ENCODE data around the gene TATDN2.

DNA sequence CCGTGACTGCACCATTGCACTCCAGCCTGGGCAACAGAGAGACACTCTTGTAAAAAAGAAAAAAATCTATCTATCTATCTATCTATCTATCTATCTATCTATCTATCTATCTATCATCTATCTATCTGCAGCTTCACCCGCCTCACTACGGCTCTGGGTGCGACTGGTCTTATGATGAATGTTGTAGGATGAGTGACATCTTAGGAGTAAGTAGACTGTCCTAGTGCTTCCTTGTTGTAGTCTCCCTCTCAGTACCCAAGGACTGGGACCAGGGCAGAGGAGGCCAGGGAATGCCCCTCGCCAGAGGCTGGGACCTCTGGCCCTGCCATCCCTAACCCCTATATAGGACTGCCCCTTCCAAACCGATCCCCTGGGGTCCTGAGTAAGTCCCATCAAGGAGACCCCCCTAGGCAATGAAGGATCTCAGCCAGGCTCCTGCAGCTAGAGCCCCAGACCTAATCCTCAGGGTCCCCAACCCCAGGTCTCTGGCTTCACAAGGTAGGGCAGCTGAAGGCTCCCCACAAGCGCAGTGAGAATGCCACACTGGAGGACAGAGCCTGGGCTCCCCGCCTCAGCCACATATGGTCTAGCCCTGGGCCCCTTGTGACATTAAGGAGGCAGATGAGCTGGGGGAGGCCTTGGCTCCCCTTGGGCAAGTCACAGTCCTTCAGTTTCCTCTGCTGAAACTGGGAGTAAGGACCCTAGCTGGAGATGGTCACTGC, 73.5 kb downstream of the TATDN2 start:
- TF ChIP-seq, protein P1, sequence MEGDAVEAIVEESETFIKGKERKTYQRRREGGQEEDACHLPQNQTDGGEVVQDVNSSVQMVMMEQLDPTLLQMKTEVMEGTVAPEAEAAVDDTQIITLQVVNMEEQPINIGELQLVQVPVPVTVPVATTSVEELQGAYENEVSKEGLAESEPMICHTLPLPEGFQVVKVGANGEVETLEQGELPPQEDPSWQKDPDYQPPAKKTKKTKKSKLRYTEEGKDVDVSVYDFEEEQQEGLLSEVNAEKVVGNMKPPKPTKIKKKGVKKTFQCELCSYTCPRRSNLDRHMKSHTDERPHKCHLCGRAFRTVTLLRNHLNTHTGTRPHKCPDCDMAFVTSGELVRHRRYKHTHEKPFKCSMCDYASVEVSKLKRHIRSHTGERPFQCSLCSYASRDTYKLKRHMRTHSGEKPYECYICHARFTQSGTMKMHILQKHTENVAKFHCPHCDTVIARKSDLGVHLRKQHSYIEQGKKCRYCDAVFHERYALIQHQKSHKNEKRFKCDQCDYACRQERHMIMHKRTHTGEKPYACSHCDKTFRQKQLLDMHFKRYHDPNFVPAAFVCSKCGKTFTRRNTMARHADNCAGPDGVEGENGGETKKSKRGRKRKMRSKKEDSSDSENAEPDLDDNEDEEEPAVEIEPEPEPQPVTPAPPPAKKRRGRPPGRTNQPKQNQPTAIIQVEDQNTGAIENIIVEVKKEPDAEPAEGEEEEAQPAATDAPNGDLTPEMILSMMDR (IDR thresholded peaks at IDR 0.05; ENCODE audit: borderline replicate concordance, extremely low read depth, low read length, poor library complexity, severe bottlenecking): no peak
- no peak for TF ChIP-seq EZH2 (IDR thresholded peaks at IDR 0.05; ENCODE audit: borderline replicate concordance, low read depth, low read length, severe bottlenecking)
